ENCODE results near the gene ATP6V1F.

- TF ChIP-seq POLR2AphosphoS5 (IDR thresholded peaks at IDR 0.05; ENCODE audit: low read depth, low read length) (no peak), POLR2A (IDR thresholded peaks at IDR 0.05; ENCODE audit: low read depth, low read length) (no peak), TAF1 (IDR thresholded peaks at IDR 0.05; ENCODE audit: low read depth, low read length) (no peak), SPI1 (IDR thresholded peaks at IDR 0.05; ENCODE audit: low read depth, low read length) (no peak), PAX5 (IDR thresholded peaks at IDR 0.05; ENCODE audit: insufficient read depth, low read length, severe bottlenecking) (no peak)
Measured at GRCh38 chr7:128835231-128835751, 27.4 kb upstream of the ATP6V1F start.

All from GM12891 (cell line).